PC-3 (cell line): ENCODE results near the gene NRXN2. TPM values are rescaled to one million over a fixed set of nuclear protein-coding genes. Genes with fewer than 3 reads are reported as not detected.

ENCODE experiments used
- ATAC-seq: fragments of 200-7000 bp; cut with Tn5 transposase; 2 replicates; pipeline ENCODE4 v1.9.1; 2020; ENCODE audit warnings: mild to moderate bottlenecking, moderate library complexity
- BruUV-seq: library from RNA; stranded (reverse); fragments of 400-500 nt; replicated peaks from 2 replicates; lab custom pipeline; 2021; lab: Mats Ljungman, UMichigan
- CTCF ChIA-PET: fragments of 300-600 bp; sonication (Branson Sonifier 250); formaldehyde crosslinking; loops from one replicate; lab custom pipeline; 2022; ENCODE audit warnings: antibody characterized with exemption; lab: Charles Lee
- POLR2A ChIA-PET: fragments of 300-600 bp; sonication (Branson Sonifier 250); formaldehyde crosslinking; loops from one replicate; lab custom pipeline; 2022; ENCODE audit warnings: antibody characterized with exemption; ENCODE audit not compliant: unreplicated experiment; lab: Charles Lee
- DNase-seq: peaks from one replicate; pipeline ENCODE4 v3.0.0-alpha.2; 2015
- H2AFZ ChIP-seq: fragments of 300-600 bp; sonication (generic); 2 replicates; pipeline ENCODE4 v1.6.0; 2016; ENCODE audit warnings: antibody characterized with exemption, low read length
- H3F3A ChIP-seq: fragments of 300-600 bp; sonication (generic); one replicate; pipeline ENCODE4 v1.6.0; 2017; ENCODE audit warnings: antibody characterized with exemption, low read length, control low read depth, mild to moderate bottlenecking; ENCODE audit not compliant: unreplicated experiment
- H3K27ac ChIP-seq: fragments of 300-600 bp; sonication (generic); 2 replicates; pipeline ENCODE4 v1.5.1; 2016; ENCODE audit warnings: mild to moderate bottlenecking, low read length
- H3K27me3 ChIP-seq: fragments of 300-600 bp; sonication (generic); 2 replicates; pipeline ENCODE4 v1.6.1; 2016; ENCODE audit warnings: low read length, mixed read lengths
- H3K36me3 ChIP-seq: fragments of 300-600 bp; sonication (generic); 2 replicates; pipeline ENCODE4 v1.6.1; 2016; ENCODE audit warnings: low read depth, mixed run types, low read length, mixed read lengths
- H3K4me1 ChIP-seq: fragments of 300-600 bp; sonication (generic); 2 replicates; pipeline ENCODE4 v1.5.1; 2016; ENCODE audit warnings: low read length; ENCODE audit not compliant: insufficient read depth
- H3K4me2 ChIP-seq: fragments of 300-600 bp; sonication (generic); 2 replicates; pipeline ENCODE4 v1.6.0; 2016; ENCODE audit warnings: low read length
- H3K4me3 ChIP-seq: fragments of 300-600 bp; sonication (generic); 2 replicates; pipeline ENCODE4 v1.5.1; 2016; ENCODE audit warnings: mild to moderate bottlenecking, low read length, mixed read lengths
- H3K79me2 ChIP-seq: fragments of 300-600 bp; sonication (generic); 2 replicates; pipeline ENCODE4 v1.6.1; 2017; ENCODE audit warnings: low read length, mixed read lengths
- H3K9ac ChIP-seq: fragments of 300-600 bp; sonication (generic); 2 replicates; pipeline ENCODE4 v1.6.0; 2016; ENCODE audit warnings: mild to moderate bottlenecking, low read length
- H3K9me2 ChIP-seq: fragments of 300-600 bp; sonication (generic); replicated peaks from 2 replicates; pipeline ENCODE4 v1.6.1; 2016; ENCODE audit warnings: mixed run types, low read length, mixed read lengths
- H3K9me3 ChIP-seq: fragments of 300-600 bp; sonication (generic); 2 replicates; pipeline ENCODE4 v1.6.1; 2016; ENCODE audit warnings: low read length, mixed read lengths
- H4K20me1 ChIP-seq: fragments of 300-600 bp; sonication (generic); 2 replicates; pipeline ENCODE4 v1.6.1; 2016; ENCODE audit warnings: low read length, mixed read lengths
- CTCF ChIP-seq: fragments of 300-600 bp; sonication (generic); conservative IDR thresholded peaks from 2 replicates; pipeline ENCODE4 v1.5.1; 2017; ENCODE audit warnings: antibody characterized with exemption, low read depth, mild to moderate bottlenecking, low read length
- EZH2 ChIP-seq: fragments of 300-600 bp; sonication (generic); IDR thresholded peaks from one replicate; pipeline ENCODE4 v1.6.1; 2017; ENCODE audit warnings: antibody characterized with exemption, mild to moderate bottlenecking, low read length; ENCODE audit not compliant: unreplicated experiment
- EZH2phosphoT487 ChIP-seq: fragments of 300-600 bp; sonication (generic); IDR thresholded peaks from 2 replicates; pipeline ENCODE4 v1.6.1; 2018; ENCODE audit warnings: mild to moderate bottlenecking, antibody characterized with exemption, low read length, borderline replicate concordance
- intact Hi-C: fragments of 100-400 bp; cut with micrococcal nuclease; formaldehyde crosslinking; loops from 2 replicates; pipeline ENCODE4 v1.9.0; 2023
- total RNA-seq: library from RNA; depleted of rRNA; stranded (reverse); fragments of >200 nt; gene quantifications from 2 replicates; pipeline ENCODE4 v1.2.3, GENCODE V29; 2014

NRXN2 gene
- total RNA-seq, 1 experiment from 2014 or later: not detected

- H3K4me3 ChIP-seq: no peak overlapping the region
- ChIA-PET CTCF (no interaction called here), POLR2A (no interaction called here)
- H3K36me3 ChIP-seq: no peaks in the 10 kb centered on the region
- H3K9ac ChIP-seq: no peak overlapping the region
- H3K9me3 ChIP-seq: no peaks in the 10 kb centered on the region
- DNase-seq (no peak), ATAC-seq (no peak)
- H3K9me2 ChIP-seq: no peaks in the 10 kb centered on the region
- no peaks in the 10 kb centered on the region for H3K79me2 ChIP-seq
- intact Hi-C loops: no loop called here
- BruUV-seq: no TSS peak
- no peak overlapping the region for H2AFZ ChIP-seq
- H4K20me1 ChIP-seq: no peaks in the 10 kb centered on the region
- no peaks in the 10 kb centered on the region for H3K4me1 ChIP-seq
- H3F3A ChIP-seq: no peaks in the 10 kb centered on the region
- peaks cover 38% of the 10 kb centered on the region for H3K27me3 ChIP-seq
- TF ChIP-seq CTCF: no peak
- TF ChIP-seq EZH2: no peak
- no peak for TF ChIP-seq EZH2phosphoT487
- no peak overlapping the region for H3K4me2 ChIP-seq
- no peak overlapping the region for H3K27ac ChIP-seq
Observed at GRCh38 chr11:64611176-64611575, 111.8 kb downstream of the NRXN2 start.

GRCh38 chr11:64610596-64610995 lies 112.4 kb downstream of the NRXN2 start:
- no peak for ATAC-seq
- no peaks in the 10 kb centered on the region for H3K36me3 ChIP-seq
- no peaks in the 10 kb centered on the region for H3K9me3 ChIP-seq
- H3K4me3 ChIP-seq: no peak overlapping the region
- H3K79me2 ChIP-seq: no peaks in the 10 kb centered on the region
- CTCF ChIA-PET: no interaction called here
- H3K9me2 ChIP-seq: no peaks in the 10 kb centered on the region
- H3K4me2 ChIP-seq: no peak overlapping the region
- DNase-seq: no peak
- H3K4me1 ChIP-seq: no peaks in the 10 kb centered on the region
- POLR2A ChIA-PET: no interaction called here
- no peaks in the 10 kb centered on the region for H4K20me1 ChIP-seq
- TF ChIP-seq EZH2 (no peak), CTCF (no peak), EZH2phosphoT487 (no peak)
- no peak overlapping the region for H2AFZ ChIP-seq
- no peak overlapping the region for H3K9ac ChIP-seq
- H3K27ac ChIP-seq: no peak overlapping the region
- peaks cover 42% of the 10 kb centered on the region for H3K27me3 ChIP-seq
- BruUV-seq: no TSS peak
- H3F3A ChIP-seq: no peaks in the 10 kb centered on the region
- intact Hi-C loops: no loop called here

GRCh38 chr11:64609436-64610047 lies 113.5 kb downstream of the NRXN2 start:
- Histone ChIP-seq H4K20me1 (no peaks in the 10 kb centered on the region), H3K4me3 (no peak overlapping the region), H3K79me2 (no peaks in the 10 kb centered on the region), H2AFZ (no peak overlapping the region), H3K36me3 (no peaks in the 10 kb centered on the region), H3K9me3 (no peaks in the 10 kb centered on the region), H3K4me1 (no peaks in the 10 kb centered on the region), H3F3A (no peaks in the 10 kb centered on the region), H3K27ac (no peak overlapping the region), H3K4me2 (no peak overlapping the region), H3K27me3 (peaks cover 50% of the 10 kb centered on the region), H3K9me2 (no peaks in the 10 kb centered on the region), H3K9ac (no peak overlapping the region)
- BruUV-seq: no TSS peak
- DNase-seq (no peak), ATAC-seq (no peak)
- TF ChIP-seq EZH2 (no peak), CTCF (no peak), EZH2phosphoT487 (no peak)
- ChIA-PET CTCF (no interaction called here), POLR2A (no interaction called here)
- intact Hi-C loops: no loop called here
